ENCODE data around the gene DCTN4. TPM values are rescaled to one million over a fixed set of nuclear protein-coding genes. Genes with fewer than 3 reads are reported as not detected.

The DCTN4 gene
- total and polyA plus RNA-seq, 2 of the 8 experiments (the other 6 are each of a cell fraction or from before 2014, with no cell fraction given), result 20.5 to 42.7 TPM

GRCh38 chr5:150659360-150660107 is 99.3 kb downstream of the DCTN4 start (continued):
- TF ChIP-seq CHD7 (IDR thresholded peaks at IDR 0.05; ENCODE audit: insufficient replicate concordance, low read length), result no peak

All from H1 (cell line).